Measurements from ENCODE around the gene ATP4B. TPM values are rescaled to one million over a fixed set of nuclear protein-coding genes. Genes with fewer than 3 reads are reported as not detected.

ATP4B gene
- polyA plus RNA-seq, 1 donor (not counting 4 experiments of a cell fraction or from before 2014, with no cell fraction given), result not detected

- no peak overlapping the region for H3K4me3 ChIP-seq (ENCODE audit: control insufficient read depth in 2 of 3, extremely low read depth in 1 of 3, insufficient read depth in 2 of 3, low read depth in 1 of 3, low read length in 3 of 3)
- peaks cover 32% of the 10 kb centered on the region for H4K20me1 ChIP-seq (ENCODE audit: control insufficient read depth, extremely low read depth, insufficient read depth, low read length)
- dilution Hi-C loops (cut with MboI; ENCODE audit: extremely low pct_ligation_motif_present, low sequenced_read_pairs), result no loop called here
- DNase-seq (ENCODE audit: low read depth, low spot score) (no peak), FAIRE-seq (no peak)
- H3K4me1 ChIP-seq (ENCODE audit: control insufficient read depth, extremely low read depth, insufficient read depth, low read length), result no peaks in the 10 kb centered on the region
- H3K4me2 ChIP-seq (ENCODE audit: control insufficient read depth, extremely low read depth, insufficient read depth, low read depth, low read length), result no peak overlapping the region
- no peak overlapping the region for H3K9ac ChIP-seq (ENCODE audit: control insufficient read depth, extremely low read depth, insufficient read depth, low read length)
- H3K27ac ChIP-seq (ENCODE audit: control insufficient read depth, insufficient read depth, low read length), result no peak overlapping the region
- H3K79me2 ChIP-seq (ENCODE audit: control insufficient read depth, insufficient read depth, low read length), result peaks cover 100% of the 10 kb centered on the region
- H3K27me3 ChIP-seq (ENCODE audit: control insufficient read depth, extremely low read depth, insufficient read depth, low read length), result no peaks in the 10 kb centered on the region
- no peaks in the 10 kb centered on the region for H3K9me3 ChIP-seq (ENCODE audit: control insufficient read depth, low read depth, low read length)
- H2AFZ ChIP-seq (ENCODE audit: control insufficient read depth, low read length), result no peak overlapping the region
- peaks cover 32 to 47% of the 10 kb centered on the region in 2 experiments for H3K36me3 ChIP-seq (ENCODE audit: control insufficient read depth in 2 of 2, extremely low read depth in 1 of 2, insufficient read depth in 2 of 2, low read length in 2 of 2)
- TF ChIP-seq EZH2 (IDR thresholded peaks at IDR 0.05; ENCODE audit: low read length) (no peak), CTCF (optimal IDR thresholded peaks at IDR 0.05 in 1 of 3, IDR thresholded peaks at IDR 0.05 in 1 of 3, conservative IDR thresholded peaks at IDR 0.05 in 1 of 3; ENCODE audit: extremely low read depth in 1 of 3, insufficient read depth in 2 of 3, low read length in 3 of 3) (no peak)
- H3K9me1 ChIP-seq (ENCODE audit: control insufficient read depth, extremely low read depth, insufficient read depth, low read length), result peaks cover 3% of the 10 kb centered on the region
These were observed 47.7 kb downstream of the ATP4B start for GRCh38 chr13:113610266-113610665.

- dilution Hi-C loops (cut with MboI; ENCODE audit: extremely low pct_ligation_motif_present, low sequenced_read_pairs), result no loop called here
- peaks cover 33% of the 10 kb centered on the region for H4K20me1 ChIP-seq (ENCODE audit: control insufficient read depth, extremely low read depth, insufficient read depth, low read length)
- no peak overlapping the region for H2AFZ ChIP-seq (ENCODE audit: control insufficient read depth, low read length)
- H3K36me3 ChIP-seq (ENCODE audit: control insufficient read depth in 2 of 2, extremely low read depth in 1 of 2, insufficient read depth in 2 of 2, low read length in 2 of 2), result peaks cover 29 to 47% of the 10 kb centered on the region in 2 experiments
- no peak overlapping the region for H3K4me3 ChIP-seq (ENCODE audit: control insufficient read depth in 2 of 3, extremely low read depth in 1 of 3, insufficient read depth in 2 of 3, low read depth in 1 of 3, low read length in 3 of 3)
- H3K4me1 ChIP-seq (ENCODE audit: control insufficient read depth, extremely low read depth, insufficient read depth, low read length), result no peaks in the 10 kb centered on the region
- no peak for DNase-seq (ENCODE audit: low read depth, low spot score)
- H3K9me3 ChIP-seq (ENCODE audit: control insufficient read depth, low read depth, low read length), result no peaks in the 10 kb centered on the region
- H3K27ac ChIP-seq (ENCODE audit: control insufficient read depth, insufficient read depth, low read length), result no peak overlapping the region
- H3K9me1 ChIP-seq (ENCODE audit: control insufficient read depth, extremely low read depth, insufficient read depth, low read length), result peaks cover 3% of the 10 kb centered on the region
- TF ChIP-seq CTCF (optimal IDR thresholded peaks at IDR 0.05 in 1 of 3, IDR thresholded peaks at IDR 0.05 in 1 of 3, conservative IDR thresholded peaks at IDR 0.05 in 1 of 3; ENCODE audit: extremely low read depth in 1 of 3, insufficient read depth in 2 of 3, low read length in 3 of 3) (no peak), EZH2 (IDR thresholded peaks at IDR 0.05; ENCODE audit: low read length) (no peak)
- H3K79me2 ChIP-seq (ENCODE audit: control insufficient read depth, insufficient read depth, low read length), result peaks cover 100% of the 10 kb centered on the region
- no peak for FAIRE-seq
- H3K9ac ChIP-seq (ENCODE audit: control insufficient read depth, extremely low read depth, insufficient read depth, low read length), result no peak overlapping the region
- H3K27me3 ChIP-seq (ENCODE audit: control insufficient read depth, extremely low read depth, insufficient read depth, low read length), result no peaks in the 10 kb centered on the region
- no peak overlapping the region for H3K4me2 ChIP-seq (ENCODE audit: control insufficient read depth, extremely low read depth, insufficient read depth, low read depth, low read length)
These were observed 48.4 kb downstream of the ATP4B start for GRCh38 chr13:113609616-113610015.

Data from keratinocyte (primary cell).